ENCODE data around the gene TIMMDC1.

GRCh38 chr3:119530456-119530855 lies 32.1 kb downstream of the TIMMDC1 start:
- TF ChIP-seq, protein P1, sequence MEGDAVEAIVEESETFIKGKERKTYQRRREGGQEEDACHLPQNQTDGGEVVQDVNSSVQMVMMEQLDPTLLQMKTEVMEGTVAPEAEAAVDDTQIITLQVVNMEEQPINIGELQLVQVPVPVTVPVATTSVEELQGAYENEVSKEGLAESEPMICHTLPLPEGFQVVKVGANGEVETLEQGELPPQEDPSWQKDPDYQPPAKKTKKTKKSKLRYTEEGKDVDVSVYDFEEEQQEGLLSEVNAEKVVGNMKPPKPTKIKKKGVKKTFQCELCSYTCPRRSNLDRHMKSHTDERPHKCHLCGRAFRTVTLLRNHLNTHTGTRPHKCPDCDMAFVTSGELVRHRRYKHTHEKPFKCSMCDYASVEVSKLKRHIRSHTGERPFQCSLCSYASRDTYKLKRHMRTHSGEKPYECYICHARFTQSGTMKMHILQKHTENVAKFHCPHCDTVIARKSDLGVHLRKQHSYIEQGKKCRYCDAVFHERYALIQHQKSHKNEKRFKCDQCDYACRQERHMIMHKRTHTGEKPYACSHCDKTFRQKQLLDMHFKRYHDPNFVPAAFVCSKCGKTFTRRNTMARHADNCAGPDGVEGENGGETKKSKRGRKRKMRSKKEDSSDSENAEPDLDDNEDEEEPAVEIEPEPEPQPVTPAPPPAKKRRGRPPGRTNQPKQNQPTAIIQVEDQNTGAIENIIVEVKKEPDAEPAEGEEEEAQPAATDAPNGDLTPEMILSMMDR (IDR thresholded peaks at IDR 0.05): no peak
- TF ChIP-seq POLR2A (IDR thresholded peaks at IDR 0.05): no peak
- TF ChIP-seq EP300 (IDR thresholded peaks at IDR 0.05): no peak

Measured in ovary (tissue), 3 donors.